Right ventricle myocardium superior (tissue), 1 donor: ENCODE data around the gene BNC2. TPM values are rescaled to one million over a fixed set of nuclear protein-coding genes. Genes with fewer than 3 reads are reported as not detected.

Source experiments
- ATAC-seq: fragments of 200-7000 bp; cut with Tn5 transposase; one replicate; pipeline ENCODE4 v1.9.1; 2020; ENCODE audit warnings: mild to moderate bottlenecking; ENCODE audit not compliant: poor library complexity
- DNase-seq: peaks from one replicate; pipeline ENCODE4 v3.0.0-alpha.2; 2020
- intact Hi-C: fragments of 100-400 bp; cut with DNase I; formaldehyde crosslinking; loops from one replicate; pipeline ENCODE4 v1.11.2; 2022
- total RNA-seq: library from RNA; stranded (reverse); fragmentation: NEBNext Ultra II Directional; extraction: Animal tissue kit (Norgen Biotek cat#: 25700); gene quantifications from one replicate; pipeline ENCODE4 v1.2.1, GENCODE V29; 2021
- donor health status: DM: no; HTN: yes; CAD: no; lungs with severe emphysema.

Gene BNC2
- total RNA-seq, 1 donor from 2014 or later = 3.9 TPM

GRCh38 chr9:16627521-16627920 is 242.9 kb downstream of the BNC2 start:
- no peak for DNase-seq
- intact Hi-C loops = no loop called here
- ATAC-seq = no peak

- ATAC-seq = peak; percentile 84
- intact Hi-C loops = no loop called here
- DNase-seq = no peak
Observed at GRCh38 chr9:16626577-16627130, 243.8 kb downstream of the BNC2 start.

GRCh38 chr9:16625811-16626210 is 244.7 kb downstream of the BNC2 start:
- DNase-seq (no peak), ATAC-seq (peak; percentile 39)
- intact Hi-C loops = no loop called here

GRCh38 chr9:16625161-16625631 is 245.3 kb downstream of the BNC2 start:
- DNase-seq (no peak), ATAC-seq (no peak)
- intact Hi-C loops = no loop called here

GRCh38 chr9:16624744-16625117 is 245.7 kb downstream of the BNC2 start:
- ATAC-seq (no peak), DNase-seq (no peak)
- intact Hi-C loops = no loop called here

- no peak for ATAC-seq
- no peak for DNase-seq
- intact Hi-C loops = no loop called here
Observed at GRCh38 chr9:16623989-16624743, 246.3 kb downstream of the BNC2 start.

GRCh38 chr9:16622541-16622940 is 247.9 kb downstream of the BNC2 start:
- ATAC-seq (no peak), DNase-seq (no peak)
- intact Hi-C loops = no loop called here

- ATAC-seq (no peak), DNase-seq (no peak)
- intact Hi-C loops = no loop called here
Observed at GRCh38 chr9:16619914-16620520, 250.5 kb downstream of the BNC2 start.

- no peak for ATAC-seq
- intact Hi-C loops = no loop called here
- DNase-seq = no peak
Observed at GRCh38 chr9:16619402-16619801, 251.1 kb downstream of the BNC2 start.

GRCh38 chr9:16618524-16618923 is 251.9 kb downstream of the BNC2 start:
- DNase-seq (no peak), ATAC-seq (no peak)
- intact Hi-C loops = no loop called here

- ATAC-seq = no peak
- intact Hi-C loops = no loop called here
Observed at GRCh38 chr9:16616686-16617085, 253.8 kb downstream of the BNC2 start.

GRCh38 chr9:16615451-16615850 is 255.0 kb downstream of the BNC2 start:
- intact Hi-C loops = no loop called here
- ATAC-seq = no peak
- DNase-seq = no peak

More at GRCh38 chr9:16616686-16617085, 253.8 kb downstream of the BNC2 start:
- no peak for DNase-seq

GRCh38 chr9:16613605-16614004 is 256.9 kb downstream of the BNC2 start:
- ATAC-seq = no peak
- DNase-seq = no peak
- intact Hi-C loops = no loop called here

- intact Hi-C loops = no loop called here
- ATAC-seq = no peak
- no peak for DNase-seq
Observed at GRCh38 chr9:16613051-16613450, 257.4 kb downstream of the BNC2 start.

GRCh38 chr9:16612627-16613026 is 257.8 kb downstream of the BNC2 start:
- DNase-seq (no peak), ATAC-seq (no peak)
- intact Hi-C loops = no loop called here

- no peak for DNase-seq
- intact Hi-C loops = no loop called here
- no peak for ATAC-seq
Observed at GRCh38 chr9:16611983-16612382, 258.5 kb downstream of the BNC2 start.

GRCh38 chr9:16611001-16611400 is 259.5 kb downstream of the BNC2 start:
- ATAC-seq (no peak), DNase-seq (no peak)
- intact Hi-C loops = no loop called here

GRCh38 chr9:16610538-16610937 is 259.9 kb downstream of the BNC2 start:
- intact Hi-C loops = no loop called here
- ATAC-seq = no peak
- DNase-seq = no peak

GRCh38 chr9:16608906-16609305 is 261.6 kb downstream of the BNC2 start:
- ATAC-seq (no peak), DNase-seq (no peak)
- intact Hi-C loops = no loop called here

- DNase-seq = no peak
- intact Hi-C loops = no loop called here
- no peak for ATAC-seq
Observed at GRCh38 chr9:16602494-16602893, 268.0 kb downstream of the BNC2 start.
